T-helper 9 cell (primary cell): ENCODE results near the gene TAS2R14.

ENCODE experiments used
- DNase-seq: peaks from one replicate; pipeline ENCODE4 v3.0.0-alpha.2; 2020
- total RNA-seq, 2 donors: gene quantifications; one replicate each; lab custom pipeline; 2026; lab: John Stamatoyannopoulos, UW

TAS2R14 gene
- total RNA-seq = 0.24 to 2.0 reads per million in 2 donors

- DNase-seq = no peak
Observed at GRCh38 chr12:10939163-10939562, at the start of gene TAS2R14. TSS of gene TAS2R14 (minus strand) at chr12:10939263. CDS start at chr12:10939207, 56 bp downstream.

GRCh38 chr12:10986812-10987211 is 47.7 kb upstream of the TAS2R14 start, which contains the start of gene TAS2R50:
TSS of gene TAS2R50 (minus strand) at chr12:10986912. CDS start at chr12:10986860, 52 bp downstream.
- DNase-seq = no peak

- DNase-seq = peak; percentile 7
Observed at GRCh38 chr12:10982244-10982643, 43.2 kb upstream of the TAS2R14 start.

- no peak for DNase-seq
Observed at GRCh38 chr12:10974965-10975364, 35.9 kb upstream of the TAS2R14 start.

- DNase-seq = no peak
Observed at GRCh38 chr12:10968765-10969456, 29.8 kb upstream of the TAS2R14 start.

GRCh38 chr12:10967409-10967808 is 28.3 kb upstream of the TAS2R14 start:
- no peak for DNase-seq

- no peak for DNase-seq
Observed at GRCh38 chr12:10966314-10966713, 27.3 kb upstream of the TAS2R14 start.

GRCh38 chr12:10965476-10965875 is 26.4 kb upstream of the TAS2R14 start:
- no peak for DNase-seq

- DNase-seq = no peak
Observed at GRCh38 chr12:10960211-10960610, 21.1 kb upstream of the TAS2R14 start.

- DNase-seq = no peak
Observed at GRCh38 chr12:10959804-10960203, 20.7 kb upstream of the TAS2R14 start.

GRCh38 chr12:10957741-10958140 is 18.7 kb upstream of the TAS2R14 start:
- DNase-seq = no peak

- DNase-seq = no peak
Observed at GRCh38 chr12:10956085-10956484, 17.0 kb upstream of the TAS2R14 start.

GRCh38 chr12:10952645-10953044 is 13.6 kb upstream of the TAS2R14 start:
- DNase-seq = no peak

GRCh38 chr12:10943167-10943566 is 4.1 kb upstream of the TAS2R14 start:
- no peak for DNase-seq

GRCh38 chr12:10941916-10942607 is 3.0 kb upstream of the TAS2R14 start:
- DNase-seq = no peak

- no peak for DNase-seq
Observed at GRCh38 chr12:10941369-10941768, 2.3 kb upstream of the TAS2R14 start.

GRCh38 chr12:10940389-10940788 is 1.3 kb upstream of the TAS2R14 start:
- no peak for DNase-seq

GRCh38 chr12:10936506-10936905 is 2.6 kb downstream of the TAS2R14 start:
- DNase-seq = no peak

- no peak for DNase-seq
Observed at GRCh38 chr12:10928746-10929286, 10.2 kb downstream of the TAS2R14 start, which contains the start of gene PRH2. TSS of gene PRH2 (plus strand) at chr12:10929236. CDS start at chr12:10929274, 38 bp downstream.

GRCh38 chr12:10926269-10926668 is 12.8 kb downstream of the TAS2R14 start:
- DNase-seq = no peak

- no peak for DNase-seq
Observed at GRCh38 chr12:10919809-10920208, 19.3 kb downstream of the TAS2R14 start.

- DNase-seq = no peak
Observed at GRCh38 chr12:10910380-10910779, 28.7 kb downstream of the TAS2R14 start.

GRCh38 chr12:10909462-10909861 is 29.6 kb downstream of the TAS2R14 start, which contains the start of gene TAS2R13:
TSS of gene TAS2R13 (minus strand) at chr12:10909562. CDS start at chr12:10909298, 264 bp downstream.
- no peak for DNase-seq

GRCh38 chr12:10904686-10905085 is 34.4 kb downstream of the TAS2R14 start:
- DNase-seq = no peak
